ENCODE data around the gene ATXN3L. TPM values are rescaled to one million over a fixed set of nuclear protein-coding genes. Genes with fewer than 3 reads are reported as not detected.

Gene ATXN3L
- total RNA-seq, 4 donors from 2014 or later = not detected

DNA sequence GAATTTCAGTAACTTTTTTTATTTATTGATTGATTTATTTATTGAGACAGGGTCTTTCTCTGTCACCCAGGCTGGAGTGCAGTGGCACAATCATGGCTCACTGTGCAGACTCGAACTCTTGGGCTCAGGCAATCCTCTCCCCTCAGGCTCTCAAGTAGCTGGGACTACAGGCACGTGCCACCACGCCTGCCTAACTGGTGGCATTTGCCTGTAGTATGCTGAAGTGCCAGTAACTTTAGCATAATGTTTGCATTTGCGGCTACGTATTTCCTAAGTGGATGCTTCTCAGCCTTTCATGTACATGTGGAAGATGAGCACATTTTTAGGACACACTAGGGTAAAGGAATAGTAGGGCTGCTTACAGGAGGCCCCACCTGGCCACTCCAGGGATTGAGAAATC lies 45.3 kb upstream of the ATXN3L start:
- H3K4me3 ChIP-seq = no peak overlapping the region
- no peak overlapping the region for H3K27ac ChIP-seq (replicated peaks in 1 of 4)
- no peaks in the 10 kb centered on the region for H3K36me3 ChIP-seq
- intact Hi-C loops (cut with DNase I) = no loop called here
- peaks cover 0 to under 1% (median 0%) of the 10 kb centered on the region in 4 donors for H3K4me1 ChIP-seq
- no peak for DNase-seq (ENCODE audit: extremely low spot score)
- no peaks in the 10 kb centered on the region for H3K27me3 ChIP-seq
- WGBS = 86% methylated on average over 5 of the region's 5 CpGs
- TF ChIP-seq POLR2AphosphoS5 (IDR thresholded peaks at IDR 0.05) (no peak), POLR2A (IDR thresholded peaks at IDR 0.05; ENCODE audit: low read depth) (no peak), EP300 (IDR thresholded peaks at IDR 0.05) (no peak)
- TF ChIP-seq, protein P1, sequence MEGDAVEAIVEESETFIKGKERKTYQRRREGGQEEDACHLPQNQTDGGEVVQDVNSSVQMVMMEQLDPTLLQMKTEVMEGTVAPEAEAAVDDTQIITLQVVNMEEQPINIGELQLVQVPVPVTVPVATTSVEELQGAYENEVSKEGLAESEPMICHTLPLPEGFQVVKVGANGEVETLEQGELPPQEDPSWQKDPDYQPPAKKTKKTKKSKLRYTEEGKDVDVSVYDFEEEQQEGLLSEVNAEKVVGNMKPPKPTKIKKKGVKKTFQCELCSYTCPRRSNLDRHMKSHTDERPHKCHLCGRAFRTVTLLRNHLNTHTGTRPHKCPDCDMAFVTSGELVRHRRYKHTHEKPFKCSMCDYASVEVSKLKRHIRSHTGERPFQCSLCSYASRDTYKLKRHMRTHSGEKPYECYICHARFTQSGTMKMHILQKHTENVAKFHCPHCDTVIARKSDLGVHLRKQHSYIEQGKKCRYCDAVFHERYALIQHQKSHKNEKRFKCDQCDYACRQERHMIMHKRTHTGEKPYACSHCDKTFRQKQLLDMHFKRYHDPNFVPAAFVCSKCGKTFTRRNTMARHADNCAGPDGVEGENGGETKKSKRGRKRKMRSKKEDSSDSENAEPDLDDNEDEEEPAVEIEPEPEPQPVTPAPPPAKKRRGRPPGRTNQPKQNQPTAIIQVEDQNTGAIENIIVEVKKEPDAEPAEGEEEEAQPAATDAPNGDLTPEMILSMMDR (IDR thresholded peaks at IDR 0.05) = no peak
- H3K9me3 ChIP-seq = no peaks in the 10 kb centered on the region

DNA sequence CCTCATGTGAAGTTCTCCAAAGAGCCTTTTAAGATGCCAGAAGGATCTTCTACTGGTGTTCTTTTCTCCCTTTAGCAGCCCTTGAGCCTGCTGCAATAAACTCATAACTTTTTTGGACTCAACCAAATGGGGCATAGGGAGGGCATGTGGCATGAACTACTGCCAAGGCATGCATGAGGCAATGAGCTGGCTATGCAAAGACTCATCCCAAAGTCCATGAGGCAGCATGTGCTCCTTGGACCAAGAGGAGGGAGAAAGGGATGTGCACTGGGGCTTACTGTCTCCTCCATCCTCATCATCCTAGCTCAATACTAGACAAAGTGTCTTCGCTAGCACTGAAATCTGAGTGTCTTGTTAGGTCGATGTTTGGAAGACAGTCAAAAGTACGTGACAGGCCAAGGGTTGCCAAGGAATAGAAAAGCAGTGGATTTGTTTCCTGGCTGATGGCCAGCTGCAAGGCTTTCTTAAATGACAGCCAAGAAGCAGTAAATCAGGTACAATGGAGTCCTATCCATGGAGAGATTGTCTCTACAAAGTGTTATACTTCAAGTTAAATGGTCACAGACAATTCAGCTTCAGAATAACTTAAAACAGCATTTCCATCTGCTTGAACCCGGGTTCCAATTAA lies 44.5 kb upstream of the ATXN3L start:
- Histone ChIP-seq H3K4me1 (peaks cover 0 to 3% (median 0%) of the 10 kb centered on the region in 4 donors), H3K9me3 (no peaks in the 10 kb centered on the region), H3K4me3 (no peak overlapping the region), H3K36me3 (no peaks in the 10 kb centered on the region), H3K27me3 (no peaks in the 10 kb centered on the region), H3K27ac (replicated peaks in 1 of 4) (no peak overlapping the region)
- 67% methylated on average over 4 of the region's 4 CpGs for WGBS
- intact Hi-C loops (cut with DNase I) = no loop called here
- TF ChIP-seq POLR2A (IDR thresholded peaks at IDR 0.05; ENCODE audit: low read depth) = no peak
- TF ChIP-seq, protein P1 (IDR thresholded peaks at IDR 0.05) = no peak
- TF ChIP-seq EP300 (IDR thresholded peaks at IDR 0.05) = no peak
- no peak for TF ChIP-seq POLR2AphosphoS5 (IDR thresholded peaks at IDR 0.05)
- no peak for DNase-seq (ENCODE audit: extremely low spot score)

DNA sequence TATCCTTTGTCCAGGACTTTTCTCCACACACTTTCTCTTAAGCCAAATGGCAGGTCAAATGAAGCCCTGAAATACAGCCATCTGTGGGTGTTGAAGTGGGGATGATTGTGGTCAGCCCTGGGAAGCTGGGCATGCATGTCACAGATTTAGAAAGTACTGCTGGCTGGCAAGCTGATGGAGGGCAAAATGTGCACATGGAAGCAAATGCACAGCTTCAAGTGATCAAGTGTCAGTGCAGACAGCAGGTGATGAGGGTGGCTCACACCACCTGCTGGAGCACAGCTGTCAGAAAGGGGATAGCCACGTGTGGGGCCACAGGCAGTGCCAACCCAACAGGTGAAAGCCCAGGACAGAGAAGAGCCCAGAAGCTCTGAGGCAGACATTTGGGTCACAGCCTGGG lies 40.3 kb upstream of the ATXN3L start:
- WGBS = 50% methylated on average over 1 of the region's 1 CpG
- H3K9me3 ChIP-seq = no peaks in the 10 kb centered on the region
- no peak for TF ChIP-seq EP300 (IDR thresholded peaks at IDR 0.05)
- no peak for TF ChIP-seq POLR2A (IDR thresholded peaks at IDR 0.05; ENCODE audit: low read depth)
- no peak for TF ChIP-seq POLR2AphosphoS5 (IDR thresholded peaks at IDR 0.05)
- TF ChIP-seq, protein P1 (IDR thresholded peaks at IDR 0.05) = no peak
- DNase-seq (ENCODE audit: extremely low spot score) = no peak
- no peaks in the 10 kb centered on the region for H3K27me3 ChIP-seq
- H3K4me3 ChIP-seq = no peak overlapping the region
- no peaks in the 10 kb centered on the region for H3K36me3 ChIP-seq
- H3K27ac ChIP-seq (replicated peaks in 1 of 4) = no peak overlapping the region
- peaks cover 0 to 9% (median 4%) of the 10 kb centered on the region in 4 donors for H3K4me1 ChIP-seq
- intact Hi-C loops (cut with DNase I) = no loop called here

DNA sequence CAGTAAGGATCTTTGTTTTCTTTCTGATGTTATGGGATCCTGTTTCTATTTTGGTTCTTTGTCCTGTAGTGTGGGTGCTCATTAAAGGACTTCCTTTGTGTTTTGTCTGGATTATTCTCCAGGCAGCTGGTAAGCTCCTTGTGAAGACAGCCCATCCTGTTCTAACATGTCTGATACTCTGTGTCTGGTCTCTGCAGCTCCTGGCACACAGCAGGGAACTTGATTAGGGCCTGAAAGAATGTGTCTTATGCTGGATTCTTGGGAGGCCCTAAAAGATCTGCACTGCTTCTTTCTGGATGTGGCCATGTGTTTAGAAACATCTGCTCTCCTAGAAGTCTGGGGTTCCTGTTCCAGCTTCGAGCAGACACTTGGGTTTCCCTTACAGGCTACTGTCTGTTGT lies 38.1 kb upstream of the ATXN3L start:
- Histone ChIP-seq H3K36me3 (no peaks in the 10 kb centered on the region), H3K27me3 (no peaks in the 10 kb centered on the region), H3K4me1 (peaks cover 0 to 9% (median 4%) of the 10 kb centered on the region in 4 donors), H3K9me3 (no peaks in the 10 kb centered on the region), H3K4me3 (no peak overlapping the region), H3K27ac (replicated peaks in 1 of 4) (no peak overlapping the region)
- TF ChIP-seq, protein P1 (IDR thresholded peaks at IDR 0.05) = no peak
- TF ChIP-seq EP300 (IDR thresholded peaks at IDR 0.05) (no peak), POLR2AphosphoS5 (IDR thresholded peaks at IDR 0.05) (no peak), POLR2A (IDR thresholded peaks at IDR 0.05; ENCODE audit: low read depth) (no peak)
- DNase-seq (ENCODE audit: extremely low spot score) = no peak
- intact Hi-C loops (cut with DNase I) = no loop called here
- WGBS = 50% methylated on average over 1 of the region's 1 CpG

DNA sequence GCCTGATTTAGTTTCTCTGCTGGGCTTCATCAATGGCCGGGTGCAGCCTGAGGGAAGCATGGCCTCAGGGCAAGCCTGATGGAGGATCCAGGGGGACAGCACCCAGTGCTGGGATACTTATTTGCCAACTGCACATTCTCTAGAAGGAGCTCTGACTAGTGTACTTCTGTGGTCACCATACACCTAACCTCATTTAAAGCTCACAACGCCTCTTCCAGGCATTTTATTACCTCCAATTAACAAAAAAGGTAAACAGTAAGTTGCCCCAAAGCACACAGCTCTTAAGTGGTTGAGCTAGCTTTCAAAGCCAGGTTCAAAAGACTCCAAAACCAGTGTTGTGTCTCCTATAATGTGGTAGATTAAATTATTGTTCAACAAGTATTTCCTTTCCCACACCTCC lies 26.8 kb upstream of the ATXN3L start:
- Histone ChIP-seq H3K9me3 (no peaks in the 10 kb centered on the region), H3K27ac (replicated peaks in 1 of 4) (no peak overlapping the region), H3K36me3 (no peaks in the 10 kb centered on the region), H3K27me3 (no peaks in the 10 kb centered on the region), H3K4me3 (no peak overlapping the region), H3K4me1 (no peaks in the 10 kb centered on the region)
- intact Hi-C loops (cut with DNase I) = no loop called here
- TF ChIP-seq POLR2AphosphoS5 (IDR thresholded peaks at IDR 0.05) = no peak
- no peak for TF ChIP-seq POLR2A (IDR thresholded peaks at IDR 0.05; ENCODE audit: low read depth)
- TF ChIP-seq, protein P1 (IDR thresholded peaks at IDR 0.05) = no peak
- no peak for TF ChIP-seq EP300 (IDR thresholded peaks at IDR 0.05)
- WGBS = 87% methylated on average over 2 of the region's 2 CpGs
- DNase-seq (ENCODE audit: extremely low spot score) = no peak
